Measurements from ENCODE around the gene HNRNPA2B1. TPM values are rescaled to one million over a fixed set of nuclear protein-coding genes. Genes with fewer than 3 reads are reported as not detected.
A peak's percentile ranks its signal among the peaks of the same experiment; 100 is the strongest.
"Not testable (repeated sequence)": the region's sequence is repeated elsewhere in the genome, so short reads cannot be mapped to it uniquely, and the experiment has no call there.

The HNRNPA2B1 gene
- total RNA-seq, 1 experiment from 2014 or later: 151 TPM

- H3K4me3 ChIP-seq: peak within 1 kb of the TSS; percentile 99
- no peaks in the 10 kb centered on the region for H3K27me3 ChIP-seq
- H3K9me3 ChIP-seq: no peaks in the 10 kb centered on the region
- peaks cover 80% of the 10 kb centered on the region for H3K36me3 ChIP-seq
- peak; percentile 94 for DNase-seq
Observed at GRCh38 chr7:26201247-26202018, 887 bp upstream of the HNRNPA2B1 start, which contains the start of gene CBX3. CBX3 (plus strand) TSS chr7:26201745; CDS start chr7:26202999, 1,254 bp downstream.

GRCh38 chr7:26200038-26200443, 505 bp downstream of the HNRNPA2B1 start:
- DNase-seq: peak; percentile 59
- no peaks in the 10 kb centered on the region for H3K27me3 ChIP-seq
- peaks cover 80% of the 10 kb centered on the region for H3K36me3 ChIP-seq
- H3K9me3 ChIP-seq: no peaks in the 10 kb centered on the region
- peak overlapping the region; percentile 99 for H3K4me3 ChIP-seq

DNA sequence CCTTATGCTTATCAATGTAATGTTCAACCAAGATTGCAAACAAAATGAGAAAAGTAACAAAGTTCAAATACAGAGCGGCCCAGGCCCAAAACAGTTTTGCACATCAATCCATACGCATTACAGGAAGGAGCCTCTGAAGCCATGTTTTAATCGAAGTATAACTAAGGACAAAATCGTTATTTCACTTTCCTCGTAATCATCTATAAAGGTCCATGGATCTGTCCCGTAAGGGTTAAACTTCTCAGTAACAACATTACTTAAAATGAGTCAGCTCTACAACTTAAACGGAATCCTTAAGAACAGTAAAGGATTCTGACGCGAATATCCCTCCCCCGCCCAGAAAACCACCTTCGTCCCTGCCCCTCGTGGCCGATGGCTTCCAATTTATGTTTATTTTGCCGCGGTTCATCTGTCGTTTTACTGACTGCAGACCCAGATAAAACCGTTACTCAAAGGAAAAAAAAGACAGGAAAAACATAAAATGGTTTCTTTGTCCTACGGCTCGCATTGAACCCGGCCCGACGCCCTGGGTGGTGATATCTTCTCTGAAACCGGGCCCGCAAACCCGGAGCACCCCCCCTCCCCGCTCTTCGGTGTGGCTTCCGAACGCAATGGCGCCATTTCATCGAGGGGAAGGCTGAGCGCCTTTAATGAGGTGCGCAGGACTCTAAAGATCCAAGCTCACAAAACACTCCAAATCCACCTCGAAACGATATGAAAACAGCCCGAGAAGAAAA, 1.1 kb downstream of the HNRNPA2B1 start:
- peaks cover 78% of the 10 kb centered on the region for H3K36me3 ChIP-seq
- H3K27me3 ChIP-seq: no peaks in the 10 kb centered on the region
- no peaks in the 10 kb centered on the region for H3K9me3 ChIP-seq
- peak; percentile 56 for DNase-seq
- peak overlapping the region; percentile 99 for H3K4me3 ChIP-seq

- DNase-seq: no peak
- no peaks in the 10 kb centered on the region for H3K27me3 ChIP-seq
- H3K4me3 ChIP-seq: peak overlapping the region; percentile 99
- peaks cover 80% of the 10 kb centered on the region for H3K36me3 ChIP-seq
- H3K9me3 ChIP-seq: no peaks in the 10 kb centered on the region
Observed at GRCh38 chr7:26198781-26199169, 1.8 kb downstream of the HNRNPA2B1 start.

GRCh38 chr7:26198133-26198780, 2.3 kb downstream of the HNRNPA2B1 start:
- H3K4me3 ChIP-seq: peak overlapping the region; percentile 99
- no peak for DNase-seq
- H3K9me3 ChIP-seq: no peaks in the 10 kb centered on the region
- H3K36me3 ChIP-seq: peaks cover 80% of the 10 kb centered on the region
- H3K27me3 ChIP-seq: no peaks in the 10 kb centered on the region

- peaks cover 80% of the 10 kb centered on the region for H3K36me3 ChIP-seq
- no peaks in the 10 kb centered on the region for H3K9me3 ChIP-seq
- H3K27me3 ChIP-seq: no peaks in the 10 kb centered on the region
- no peak for DNase-seq
- peak overlapping the region; percentile 99 for H3K4me3 ChIP-seq
Observed at GRCh38 chr7:26197153-26198115, 3.1 kb downstream of the HNRNPA2B1 start.

DNA sequence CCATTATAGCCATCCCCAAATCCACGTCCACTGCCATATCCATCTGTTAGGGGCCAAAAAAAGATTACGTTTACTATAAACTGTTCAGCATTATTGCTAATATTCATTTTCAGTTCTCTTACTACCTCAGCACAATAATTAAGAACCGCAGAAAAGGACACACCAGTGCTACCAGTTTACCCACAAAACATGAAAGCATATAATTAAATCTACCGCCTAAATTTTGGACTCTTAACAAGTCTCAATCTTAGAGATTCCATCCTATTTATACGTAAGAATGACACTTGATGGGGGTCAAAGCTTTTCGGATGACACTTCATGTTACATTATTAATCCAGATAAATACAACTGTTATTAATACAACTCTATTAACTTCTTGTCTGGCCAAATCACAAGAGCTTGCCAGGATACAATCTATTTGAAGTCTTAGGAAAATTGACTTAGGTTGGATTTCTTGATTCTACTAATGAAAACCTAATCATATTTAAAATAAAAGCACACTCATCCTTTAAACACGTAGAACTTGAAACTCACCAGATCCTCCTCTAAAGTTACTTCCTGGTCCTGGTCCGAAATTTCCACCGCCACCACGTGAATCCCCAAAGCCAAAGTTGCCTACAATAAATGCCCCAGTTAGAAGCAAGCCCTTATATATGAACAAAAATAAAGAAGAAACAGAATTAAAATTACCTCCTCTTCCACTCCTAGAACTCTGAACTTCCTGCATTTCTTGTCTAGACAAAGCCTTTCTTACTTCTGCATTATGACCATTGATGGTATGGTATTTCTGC, 4.5 kb downstream of the HNRNPA2B1 start:
- Histone ChIP-seq H3K27me3 (no peaks in the 10 kb centered on the region), H3K9me3 (no peaks in the 10 kb centered on the region), H3K36me3 (peaks cover 92% of the 10 kb centered on the region), H3K4me3 (peak overlapping the region; percentile 99)
- DNase-seq: no peak

DNA sequence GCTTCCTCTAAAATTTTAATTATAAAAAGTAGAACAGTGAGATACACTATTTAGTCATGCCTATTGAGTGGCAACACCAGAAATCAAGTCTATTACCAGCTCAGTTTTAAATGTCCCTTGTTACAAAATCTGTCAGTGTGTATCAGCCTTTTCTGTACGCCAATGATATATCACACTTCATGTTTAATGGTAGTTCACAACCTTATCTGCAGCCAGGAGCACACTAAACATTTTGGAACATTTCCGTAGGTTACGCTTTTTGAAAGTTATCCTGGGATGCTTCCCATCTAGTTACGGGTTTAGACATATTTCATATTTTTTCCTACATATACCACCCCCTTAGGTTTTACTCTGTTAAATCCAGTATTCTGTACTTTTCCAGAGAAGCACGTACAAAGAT, 5.4 kb downstream of the HNRNPA2B1 start:
- Histone ChIP-seq H3K36me3 (peaks cover 98% of the 10 kb centered on the region), H3K27me3 (no peaks in the 10 kb centered on the region), H3K9me3 (no peaks in the 10 kb centered on the region), H3K4me3 (peak overlapping the region; percentile 99)
- no peak for DNase-seq

GRCh38 chr7:26194764-26195163, 5.8 kb downstream of the HNRNPA2B1 start:
- DNase-seq: not testable (repeated sequence)
- peaks cover 98% of the 10 kb centered on the region for H3K36me3 ChIP-seq

GRCh38 chr7:26193432-26194207, 6.9 kb downstream of the HNRNPA2B1 start:
- Histone ChIP-seq H3K27me3 (no peaks in the 10 kb centered on the region), H3K9me3 (no peaks in the 10 kb centered on the region), H3K36me3 (peaks cover 98% of the 10 kb centered on the region), H3K4me3 (no peak overlapping the region)
- DNase-seq: no peak

More at GRCh38 chr7:26194764-26195163, 5.8 kb downstream of the HNRNPA2B1 start:
- not testable (repeated sequence) for H3K4me3 ChIP-seq, H3K9me3 ChIP-seq, H3K27me3 ChIP-seq

DNA sequence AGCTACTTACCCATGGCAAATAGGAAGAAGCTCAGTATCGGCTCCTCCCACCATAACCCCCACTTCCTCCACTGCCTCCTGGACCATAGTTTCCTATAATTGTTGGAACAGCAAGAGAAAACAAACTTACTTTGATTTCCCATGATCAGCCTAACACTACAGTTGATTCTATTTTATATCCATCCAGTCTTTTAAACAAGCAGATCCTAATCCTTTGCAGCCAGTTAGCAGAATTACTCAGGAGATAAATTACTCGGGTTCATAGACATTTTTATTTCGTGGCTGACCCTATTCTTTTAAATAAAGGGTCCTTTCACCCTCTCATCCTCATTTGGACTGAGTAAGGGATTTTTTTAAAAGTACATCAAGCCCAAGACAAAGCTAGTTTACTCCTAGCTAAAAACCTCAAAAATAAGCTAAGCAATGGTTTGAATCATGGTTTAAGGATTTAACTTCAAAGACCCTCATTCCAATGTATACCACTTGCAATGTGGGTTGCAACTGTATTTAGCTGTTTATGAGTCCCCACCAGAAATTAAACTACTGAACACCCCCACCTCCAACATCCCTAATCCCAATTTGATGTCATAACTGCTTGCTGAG, 8.0 kb downstream of the HNRNPA2B1 start:
- no peak for DNase-seq
- Histone ChIP-seq H3K4me3 (no peak overlapping the region), H3K36me3 (peaks cover 98% of the 10 kb centered on the region), H3K27me3 (no peaks in the 10 kb centered on the region), H3K9me3 (no peaks in the 10 kb centered on the region)

DNA sequence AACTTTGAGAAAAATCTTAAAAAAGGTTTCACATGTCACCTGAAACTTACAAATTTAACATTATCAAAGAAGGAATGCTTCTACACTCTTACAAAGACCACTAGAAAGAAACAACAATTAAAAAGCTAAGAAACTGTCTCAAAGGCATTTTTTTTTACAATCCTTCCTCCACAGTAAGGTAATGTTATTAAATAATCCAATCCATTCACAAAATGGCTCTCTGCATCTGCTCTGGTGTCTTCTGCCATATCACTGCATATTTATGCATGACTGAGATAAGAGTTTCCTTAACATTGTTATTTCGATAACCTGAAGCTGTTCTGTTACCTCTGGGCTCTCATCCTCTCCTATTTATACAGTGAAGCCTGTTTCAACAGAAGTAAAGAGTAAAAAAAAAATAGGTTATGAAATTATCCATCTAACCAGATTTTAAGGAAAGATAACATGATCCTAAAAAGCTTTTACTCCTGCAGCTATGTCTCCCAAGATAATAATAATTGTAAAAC, 8.5 kb downstream of the HNRNPA2B1 start:
- no peaks in the 10 kb centered on the region for H3K9me3 ChIP-seq
- no peak for DNase-seq
- H3K27me3 ChIP-seq: no peaks in the 10 kb centered on the region
- peaks cover 98% of the 10 kb centered on the region for H3K36me3 ChIP-seq
- no peak overlapping the region for H3K4me3 ChIP-seq

DNA sequence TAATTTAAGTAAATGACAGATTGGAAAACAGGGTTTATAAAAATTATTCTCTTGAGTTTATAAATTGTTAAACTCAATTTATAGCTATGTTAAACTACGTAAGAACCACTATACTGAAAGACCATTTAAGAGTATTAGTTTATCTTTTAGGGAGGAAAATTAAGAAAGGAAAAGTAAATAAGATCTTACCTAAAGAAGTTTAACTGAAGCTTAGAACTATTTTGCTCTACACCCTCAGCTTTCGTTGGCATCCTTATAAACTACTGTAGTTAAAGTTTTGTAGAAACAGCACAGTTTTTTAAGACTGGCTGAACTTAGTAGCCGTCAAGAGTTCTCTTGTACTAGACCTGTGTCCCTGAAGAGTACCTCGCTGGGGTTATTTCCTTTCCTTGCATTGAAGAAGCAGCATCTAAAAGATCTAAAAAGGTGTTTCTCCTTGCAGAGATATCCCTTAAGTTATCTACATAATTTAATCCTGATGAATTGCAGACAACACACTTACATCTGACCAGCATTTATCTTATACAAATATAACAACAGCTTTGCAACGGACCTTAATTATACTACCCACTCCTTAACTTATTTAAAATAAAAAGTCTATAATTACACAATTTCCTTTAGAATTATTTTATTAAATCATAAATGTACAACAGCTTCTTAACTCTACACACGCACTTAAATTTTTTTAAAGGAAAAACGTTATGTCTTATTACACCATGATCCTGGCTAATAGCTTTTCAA, 9.1 kb downstream of the HNRNPA2B1 start:
- no peak overlapping the region for H3K4me3 ChIP-seq
- H3K36me3 ChIP-seq: peaks cover 98% of the 10 kb centered on the region
- H3K9me3 ChIP-seq: no peaks in the 10 kb centered on the region
- no peaks in the 10 kb centered on the region for H3K27me3 ChIP-seq
- DNase-seq: no peak

DNA sequence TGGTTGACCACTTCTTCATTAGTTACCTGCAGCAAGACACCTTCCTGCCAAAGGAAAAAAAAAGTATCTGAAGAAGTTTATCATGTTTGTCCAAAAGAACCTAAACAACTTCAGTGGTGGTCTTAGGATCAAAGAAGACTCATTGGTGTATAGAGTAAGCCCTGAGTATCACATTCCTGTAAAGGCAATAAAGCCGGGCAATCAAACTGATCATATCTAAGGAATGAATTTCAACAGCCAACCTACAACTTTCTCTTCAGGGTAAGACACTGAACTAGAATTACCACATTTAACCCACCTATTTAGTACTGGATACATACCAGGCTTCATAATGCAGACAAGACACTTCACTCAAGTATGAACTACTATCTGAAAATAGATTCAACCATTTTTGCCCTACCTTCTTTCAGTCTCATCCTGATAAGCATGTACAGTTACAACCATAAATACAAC, 10.1 kb downstream of the HNRNPA2B1 start:
- no peak for DNase-seq
- Histone ChIP-seq H3K36me3 (peaks cover 91% of the 10 kb centered on the region), H3K9me3 (no peaks in the 10 kb centered on the region), H3K27me3 (no peaks in the 10 kb centered on the region), H3K4me3 (no peak overlapping the region)
